GM12864 (cell line): ENCODE data around the gene CA6.

ENCODE experiments used
- DNase-seq: peaks from one replicate; pipeline ENCODE4 v3.0.0-alpha.2; 2011; ENCODE audit warnings: low read depth
- H3K4me3 ChIP-seq: 2 replicates; pipeline ENCODE4 v1.5.1; 2011; ENCODE audit warnings: mild to moderate bottlenecking, low read depth, low read length, control low read depth
- CTCF ChIP-seq: IDR thresholded peaks from 2 replicates; pipeline ENCODE4 v1.5.1; 2011; ENCODE audit warnings: low read depth, mild to moderate bottlenecking, moderate library complexity, low read length, control low read depth, inconsistent platforms; ENCODE audit errors: missing control alignments

The CA6 gene

GRCh38 chr1:8943498-8944405 is 1.9 kb upstream of the CA6 start:
- DNase-seq = no peak
- no peak overlapping the region for H3K4me3 ChIP-seq
- no peak for TF ChIP-seq CTCF

GRCh38 chr1:8947127-8947691 is 1.5 kb downstream of the CA6 start:
- no peak for DNase-seq
- TF ChIP-seq CTCF = no peak
- H3K4me3 ChIP-seq = no peak overlapping the region

GRCh38 chr1:8950309-8950708 is 4.6 kb downstream of the CA6 start:
- no peak for DNase-seq
- TF ChIP-seq CTCF = no peak
- H3K4me3 ChIP-seq = no peak overlapping the region

GRCh38 chr1:8951231-8951630 is 5.6 kb downstream of the CA6 start:
- no peak for DNase-seq
- no peak overlapping the region for H3K4me3 ChIP-seq
- no peak for TF ChIP-seq CTCF

DNA sequence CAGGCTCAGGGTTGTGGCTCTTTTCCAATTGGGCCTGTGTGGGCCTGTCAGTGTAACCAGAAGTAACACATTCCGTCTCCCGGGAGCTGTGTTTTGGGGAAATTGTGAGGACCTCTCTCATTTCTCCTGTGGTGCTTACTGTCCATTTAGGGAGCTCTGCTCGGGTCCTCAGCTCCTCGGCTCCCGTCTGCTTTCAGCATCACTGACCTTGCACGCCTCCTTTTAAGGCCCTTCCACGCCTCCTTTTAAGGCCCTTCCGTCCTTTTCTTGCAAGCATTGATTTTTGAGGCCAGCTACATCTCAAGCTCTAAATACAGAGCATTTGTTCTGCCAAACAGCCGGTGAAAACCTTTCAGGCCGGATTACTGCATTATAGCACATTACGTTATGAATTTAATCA is 9.7 kb downstream of the CA6 start:
- DNase-seq = no peak
- no peak for TF ChIP-seq CTCF
- no peak overlapping the region for H3K4me3 ChIP-seq

DNA sequence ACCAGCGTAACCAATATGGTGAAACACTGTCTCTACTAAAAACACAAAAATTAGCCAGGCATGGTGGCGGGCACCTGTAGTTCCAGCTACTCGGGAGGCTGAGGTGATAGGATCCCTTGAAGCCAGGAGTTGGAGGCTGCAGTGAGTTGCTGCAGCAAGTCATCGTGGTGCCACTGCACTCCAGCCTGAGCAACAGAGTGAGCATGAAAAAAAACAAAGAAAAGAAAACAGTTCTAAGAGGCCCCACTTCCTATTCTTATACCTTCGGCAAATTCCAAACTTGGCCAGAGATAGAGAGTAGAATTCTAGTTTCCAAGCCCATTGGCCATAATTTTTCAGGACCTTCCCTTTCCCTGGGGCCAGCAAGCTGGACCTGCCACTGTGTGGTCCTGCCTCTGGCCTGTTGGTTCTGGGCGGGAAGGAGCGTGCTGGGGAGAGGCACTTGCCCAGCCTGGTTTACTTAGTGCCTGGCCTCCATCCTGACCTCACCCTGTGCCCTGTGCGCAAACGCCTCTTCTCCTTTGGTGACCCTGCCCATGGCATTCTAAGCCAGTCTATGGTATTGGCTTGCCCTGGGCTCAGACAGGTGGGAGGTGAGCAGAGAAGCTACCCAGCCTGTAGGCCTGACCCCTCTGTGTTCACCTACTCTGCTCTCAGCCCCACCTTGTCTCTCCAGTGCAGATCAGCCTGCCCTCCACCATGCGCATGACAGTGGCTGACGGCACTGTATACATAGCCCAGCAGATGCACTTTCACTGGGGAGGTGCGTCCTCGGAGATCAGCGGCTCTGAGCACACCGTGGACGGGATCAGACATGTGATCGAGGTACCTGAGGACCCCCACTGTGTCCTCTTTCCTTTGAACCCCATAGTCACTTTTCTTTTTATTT is 11.0 kb downstream of the CA6 start:
- no peak for DNase-seq
- no peak for TF ChIP-seq CTCF

More for the DNA sequence above, 11.0 kb downstream of the CA6 start:
- no peak overlapping the region for H3K4me3 ChIP-seq
